Mesenchymal stem cell (in vitro differentiated cells and primary cell): Measurements from ENCODE around the gene KAT6B.

ENCODE experiments used
- DNase-seq: peaks from one replicate; pipeline ENCODE4 v3.0.0-alpha.2; 2013
- H2AFZ ChIP-seq: one replicate; pipeline ENCODE4 v1.6.1; 2013; ENCODE audit warnings: low read depth, mild to moderate bottlenecking, control low read depth, inconsistent platforms, low read length, moderate library complexity
- H2AK5ac ChIP-seq: 2 replicates; pipeline ENCODE4 v1.6.1; 2013; ENCODE audit warnings: low read length, moderate library complexity, mild to moderate bottlenecking, inconsistent platforms; ENCODE audit not compliant: severe bottlenecking
- H2BK120ac ChIP-seq: one replicate; pipeline ENCODE4 v1.6.1; 2013; ENCODE audit warnings: low read depth, mild to moderate bottlenecking, inconsistent platforms, low read length, moderate library complexity
- H2BK12ac ChIP-seq, 2 experiments: one replicate each; pipeline ENCODE4 v1.6.1; 2013; ENCODE audit warnings: inconsistent platforms in 2 of 2, low read length in 2 of 2, mild to moderate bottlenecking in 2 of 2, moderate library complexity in 2 of 2, control low read depth in 1 of 2
- H2BK15ac ChIP-seq: one replicate; pipeline ENCODE4 v1.6.1; 2013; ENCODE audit warnings: mild to moderate bottlenecking, low read depth, inconsistent platforms; ENCODE audit not compliant: poor library complexity, severe bottlenecking
- H2BK5ac ChIP-seq: 2 replicates; pipeline ENCODE4 v1.6.1; 2013; ENCODE audit warnings: low read depth, mild to moderate bottlenecking, low read length, control low read depth, inconsistent platforms; ENCODE audit not compliant: poor library complexity, severe bottlenecking
- H3K14ac ChIP-seq, 2 experiments: one replicate each; pipeline ENCODE4 v1.6.1; 2013; ENCODE audit warnings: inconsistent platforms in 2 of 2, low read length in 2 of 2, control low read depth in 1 of 2, mild to moderate bottlenecking in 1 of 2, moderate library complexity in 1 of 2
- H3K18ac ChIP-seq, 2 experiments: one replicate each; pipeline ENCODE4 v1.6.1; 2013; ENCODE audit warnings: inconsistent platforms in 2 of 2, low read length in 2 of 2, control low read depth in 1 of 2, low read depth in 1 of 2, mild to moderate bottlenecking in 1 of 2
- H3K23ac ChIP-seq, 2 experiments: one replicate each; pipeline ENCODE4 v1.6.1; 2013; ENCODE audit warnings: inconsistent platforms in 2 of 2, low read length in 2 of 2, mild to moderate bottlenecking in 2 of 2, moderate library complexity in 2 of 2, control low read depth in 1 of 2
- H3K27ac ChIP-seq: 2 replicates; pipeline ENCODE4 v1.5.1; 2013; ENCODE audit warnings: mild to moderate bottlenecking, moderate library complexity, low read length, control low read depth, inconsistent platforms; ENCODE audit not compliant: poor library complexity, severe bottlenecking
- H3K27me3 ChIP-seq, 2 experiments: 2 replicates each; pipeline versions ENCODE4 v1.6.1 to v1.7.0; 2013; ENCODE audit warnings: low read length in 2 of 2, mild to moderate bottlenecking in 2 of 2, moderate library complexity in 2 of 2, control low read depth in 1 of 2, inconsistent platforms in 1 of 2; ENCODE audit not compliant: control insufficient read depth in 1 of 2, insufficient read depth in 1 of 2
- H3K36me3 ChIP-seq, 2 experiments: 2 replicates each; pipeline versions ENCODE4 v1.6.1 to v1.7.0; 2013; ENCODE audit warnings: low read length in 2 of 2, control low read depth in 1 of 2, inconsistent platforms in 1 of 2, low read depth in 1 of 2, mild to moderate bottlenecking in 1 of 2; ENCODE audit not compliant: insufficient read depth in 2 of 2, control insufficient read depth in 1 of 2
- H3K4ac ChIP-seq, 2 experiments: one replicate each; pipeline ENCODE4 v1.6.1; 2013; ENCODE audit warnings: inconsistent platforms in 2 of 2, low read length in 2 of 2, mild to moderate bottlenecking in 2 of 2, moderate library complexity in 2 of 2, control low read depth in 1 of 2, low read depth in 1 of 2
- H3K4me1 ChIP-seq: 2 replicates; pipeline ENCODE4 v1.6.1; 2013; ENCODE audit warnings: low read depth, low read length, control low read depth; ENCODE audit not compliant: control insufficient read depth, insufficient read depth
- H3K4me2 ChIP-seq: 2 replicates; pipeline ENCODE4 v1.6.1; 2013; ENCODE audit warnings: low read length, mild to moderate bottlenecking, inconsistent platforms; ENCODE audit not compliant: poor library complexity, severe bottlenecking
- H3K4me3 ChIP-seq, 2 experiments: 2 replicates each; pipeline versions ENCODE4 v1.5.1 to v1.7.0; 2013; ENCODE audit warnings: low read length in 2 of 2, mild to moderate bottlenecking in 2 of 2, control low read depth in 1 of 2, low read depth in 1 of 2; ENCODE audit not compliant: insufficient read depth in 1 of 2
- H3K79me1 ChIP-seq: replicated peaks from 2 replicates; pipeline ENCODE4 v1.6.1; 2013; ENCODE audit warnings: mild to moderate bottlenecking, control low read depth, low read length, inconsistent platforms; ENCODE audit not compliant: poor library complexity, severe bottlenecking
- H3K9ac ChIP-seq: 2 replicates; pipeline ENCODE4 v1.7.0; 2013; ENCODE audit warnings: mild to moderate bottlenecking, low read length, moderate library complexity
- H3K9me3 ChIP-seq: 2 replicates; pipeline ENCODE4 v1.7.0; 2013; ENCODE audit warnings: mild to moderate bottlenecking, low read length; ENCODE audit not compliant: control insufficient read depth
- H4K8ac ChIP-seq: one replicate; pipeline ENCODE4 v1.6.1; 2013; ENCODE audit warnings: inconsistent platforms, mild to moderate bottlenecking, low read length, moderate library complexity
- H4K91ac ChIP-seq: one replicate; pipeline ENCODE4 v1.6.1; 2013; ENCODE audit warnings: mild to moderate bottlenecking, low read length, inconsistent platforms
- WGBS: methylation state at CpG from one replicate; pipeline ENCODE4 v1.1.7; 2013; ENCODE audit warnings: mixed read lengths; 5-methylcytosine and 5-hydroxymethylcytosine counted together

The KAT6B gene

GRCh38 chr10:75037171-75038153 is 211.1 kb downstream of the KAT6B start:
- H2BK15ac ChIP-seq: no peak overlapping the region
- no peak overlapping the region for H3K4me2 ChIP-seq
- peak overlapping the region in 1 of 2 experiments; percentile 44 for H3K14ac ChIP-seq
- H2AK5ac ChIP-seq: no peak overlapping the region
- no peak overlapping the region for H3K4ac ChIP-seq
- H3K27me3 ChIP-seq: no peaks in the 10 kb centered on the region
- H3K9me3 ChIP-seq: no peaks in the 10 kb centered on the region
- DNase-seq: no peak
- H2AFZ ChIP-seq: no peak overlapping the region
- 95% methylated on average over 29 of the region's 32 CpGs for WGBS
- no peak overlapping the region for H4K91ac ChIP-seq
- H2BK120ac ChIP-seq: no peak overlapping the region
- H4K8ac ChIP-seq: no peak overlapping the region
- no peaks in the 10 kb centered on the region for H3K36me3 ChIP-seq
- no peak overlapping the region for H3K9ac ChIP-seq
- H3K4me1 ChIP-seq: no peaks in the 10 kb centered on the region
- H3K27ac ChIP-seq: no peak overlapping the region
- H3K4me3 ChIP-seq: no peak overlapping the region
- no peak overlapping the region for H2BK12ac ChIP-seq
- H3K79me1 ChIP-seq: no peaks in the 10 kb centered on the region
- H3K18ac ChIP-seq: no peak overlapping the region
- no peak overlapping the region for H2BK5ac ChIP-seq
- no peak overlapping the region for H3K23ac ChIP-seq

- Histone ChIP-seq H2AK5ac (no peak overlapping the region), H3K4me2 (no peak overlapping the region), H3K4ac (no peak overlapping the region), H4K91ac (no peak overlapping the region), H3K27me3 (no peaks in the 10 kb centered on the region), H3K14ac (no peak overlapping the region), H2BK15ac (no peak overlapping the region), H2BK12ac (no peak overlapping the region), H3K23ac (no peak overlapping the region), H2AFZ (no peak overlapping the region), H3K9ac (no peak overlapping the region), H2BK5ac (no peak overlapping the region), H3K4me3 (no peak overlapping the region), H3K4me1 (no peaks in the 10 kb centered on the region), H3K36me3 (no peaks in the 10 kb centered on the region), H4K8ac (no peak overlapping the region), H3K79me1 (no peaks in the 10 kb centered on the region), H3K9me3 (no peaks in the 10 kb centered on the region), H2BK120ac (no peak overlapping the region), H3K18ac (no peak overlapping the region), H3K27ac (no peak overlapping the region)
- DNase-seq: peak; percentile 19
- WGBS: 71% methylated on average over 6 of the region's 7 CpGs
Measured at GRCh38 chr10:75038335-75038734, 211.9 kb downstream of the KAT6B start.

- Histone ChIP-seq H3K27ac (no peak overlapping the region), H4K91ac (no peak overlapping the region), H3K36me3 (peaks cover 0 to 2% of the 10 kb centered on the region in 2 experiments), H2BK12ac (no peak overlapping the region), H3K9ac (no peak overlapping the region), H3K4ac (no peak overlapping the region), H2AFZ (no peak overlapping the region), H3K18ac (no peak overlapping the region), H3K27me3 (no peaks in the 10 kb centered on the region), H3K4me1 (no peaks in the 10 kb centered on the region), H2BK120ac (no peak overlapping the region), H3K9me3 (no peaks in the 10 kb centered on the region), H3K4me2 (no peak overlapping the region), H2AK5ac (no peak overlapping the region), H3K23ac (no peak overlapping the region), H3K4me3 (no peak overlapping the region), H4K8ac (no peak overlapping the region), H2BK5ac (no peak overlapping the region), H3K79me1 (no peaks in the 10 kb centered on the region), H3K14ac (no peak overlapping the region), H2BK15ac (no peak overlapping the region)
- 87% methylated on average over 9 of the region's 9 CpGs for WGBS
- no peak for DNase-seq
Measured at GRCh38 chr10:75040576-75040975, 214.2 kb downstream of the KAT6B start.

- Histone ChIP-seq H3K14ac (no peak overlapping the region), H3K27ac (no peak overlapping the region), H3K4me1 (no peaks in the 10 kb centered on the region), H3K18ac (no peak overlapping the region), H3K4me3 (no peak overlapping the region), H3K4ac (no peak overlapping the region), H2BK120ac (no peak overlapping the region), H3K23ac (no peak overlapping the region), H2BK5ac (no peak overlapping the region), H3K27me3 (peaks cover 0 to 10% of the 10 kb centered on the region in 2 experiments), H3K79me1 (no peaks in the 10 kb centered on the region), H2AFZ (no peak overlapping the region), H2BK15ac (no peak overlapping the region), H3K9ac (peak overlapping the region; percentile 75), H2BK12ac (no peak overlapping the region), H4K8ac (no peak overlapping the region), H4K91ac (no peak overlapping the region), H3K4me2 (no peak overlapping the region), H3K9me3 (no peaks in the 10 kb centered on the region), H3K36me3 (peaks cover 0 to 2% of the 10 kb centered on the region in 2 experiments), H2AK5ac (no peak overlapping the region)
- DNase-seq: peak; percentile 41
- 100% methylated on average over 1 of the region's 1 CpG for WGBS
Measured at GRCh38 chr10:75042292-75042974, 216.0 kb downstream of the KAT6B start.
